K562 (cell line): ENCODE results near the gene HMCES. TPM values are rescaled to one million over a fixed set of nuclear protein-coding genes. Genes with fewer than 3 reads are reported as not detected.

Experiments used
- BRD9 ChIP-seq: fragments of 450-650 bp; IDR thresholded peaks from 2 replicates; pipeline ENCODE4 v1.6.1; 2018; ENCODE audit warnings: low read depth; ENCODE audit not compliant: partially characterized antibody
- CEBPG ChIP-seq, 3 experiments: fragments of 200-800 bp in 1 of 3; sonication (Bioruptor generic) in 1 of 3; sonication (generic) in 1 of 3; formaldehyde crosslinking in 1 of 3; IDR thresholded peaks in 2 of 3; conservative IDR thresholded peaks in 1 of 3; 2 replicates each; pipeline versions ENCODE4 v1.6.1 to v1.8.0; 2016 to 2022; ENCODE audit warnings: missing compliant biosample characterization in 2 of 3, missing genetic modification characterization in 2 of 3, mild to moderate bottlenecking in 1 of 3, missing genetic modification reagents in 1 of 3
- ELF2 ChIP-seq: fragments of 250-450 bp; sonication (Bioruptor Pico); IDR thresholded peaks from 2 replicates; pipeline ENCODE4 v1.5.0; 2021; ENCODE audit warnings: mild to moderate bottlenecking
- LEF1 ChIP-seq: fragments of 450-650 bp; IDR thresholded peaks from 2 replicates; pipeline ENCODE4 v1.6.1; 2016; ENCODE audit warnings: mild to moderate bottlenecking
- MBD2 ChIP-seq: sonication (generic); IDR thresholded peaks from 2 replicates; pipeline ENCODE4 v1.6.1; 2016; ENCODE audit warnings: low read depth, borderline replicate concordance
- MCM2 ChIP-seq: fragments of 450-650 bp; IDR thresholded peaks from 2 replicates; pipeline ENCODE4 v1.6.1; 2017; ENCODE audit warnings: low read depth, mild to moderate bottlenecking
- MCM7 ChIP-seq, 2 experiments: fragments of 450-650 bp; IDR thresholded peaks; 2 replicates each; pipeline ENCODE4 v1.6.1; 2016 to 2018
- MEF2A ChIP-seq: IDR thresholded peaks from 2 replicates; pipeline ENCODE4 v1.6.1; 2011; ENCODE audit warnings: low read depth, mild to moderate bottlenecking, low read length, moderate library complexity; ENCODE audit not compliant: control insufficient read depth
- NBN ChIP-seq: fragments of 450-650 bp; IDR thresholded peaks from 2 replicates; pipeline ENCODE4 v1.6.1; 2016; ENCODE audit warnings: low read depth, mild to moderate bottlenecking
- PHF20 ChIP-seq: fragments of 450-650 bp; IDR thresholded peaks from 2 replicates; pipeline ENCODE4 v1.6.1; 2018; ENCODE audit not compliant: partially characterized antibody
- PRDM10 ChIP-seq: fragments of 450-650 bp; IDR thresholded peaks from 2 replicates; pipeline ENCODE4 v1.6.1; 2018; ENCODE audit not compliant: partially characterized antibody
- RBBP5 ChIP-seq: fragments of 200-600 bp; sonication (generic); IDR thresholded peaks from 2 replicates; pipeline ENCODE4 v1.6.1; 2012; ENCODE audit warnings: borderline replicate concordance, mild to moderate bottlenecking, low read length, control low read depth, inconsistent platforms; ENCODE audit not compliant: insufficient read depth, poor library complexity, severe bottlenecking
- STAG1 ChIP-seq: sonication (generic); formaldehyde crosslinking; IDR thresholded peaks from 2 replicates; pipeline ENCODE4 v1.5.0; 2020; ENCODE audit warnings: missing genetic modification reagents, borderline replicate concordance
- TEAD2 ChIP-seq: fragments of 450-650 bp; IDR thresholded peaks from 2 replicates; pipeline ENCODE4 v1.6.1; 2016; ENCODE audit warnings: missing genetic modification characterization, control low read depth, missing compliant biosample characterization
- ZNF318 ChIP-seq, 2 experiments: fragments of 450-650 bp; IDR thresholded peaks; 2 replicates each; pipeline ENCODE4 v1.6.1; 2016; ENCODE audit warnings: mild to moderate bottlenecking in 2 of 2, borderline replicate concordance in 1 of 2, low read depth in 1 of 2, moderate library complexity in 1 of 2
- polyA plus RNA-seq, 8 experiments: library from polyadenylated mRNA; depleted of rRNA in 4 of 8; stranded (reverse) in 5 of 8; unstranded in 3 of 8; fragments of >200 nt; fragmentation: Nextera tagmentation in 2 of 8; fragmentation: Illumina TruSeq in 1 of 8; extraction: Ambion mirVana in 2 of 8; extraction: Trizol in 1 of 8; gene quantifications; 2 replicates each; pipeline versions ENCODE4 v1.2.1 to v1.2.3, GENCODE V29; 2011 to 2014; ENCODE audit warnings: inconsistent platforms in 1 of 8, missing spikeins in 1 of 8
- total RNA-seq, 7 experiments: library from RNA; depleted of rRNA in 6 of 7; stranded (reverse); fragments of >200 nt in 6 of 7; fragmentation: Illumina TruSeq in 2 of 7; extraction: Trizol in 2 of 7; gene quantifications; 2 replicates each; pipeline versions ENCODE4 v1.2.1 to v1.2.3, GENCODE V29; 2011 to 2021; ENCODE audit warnings: low replicate concordance in 1 of 7

HMCES gene
- total and polyA plus RNA-seq, 9 of the 15 experiments (the other 6 are each of a cell fraction or from before 2014, with no cell fraction given), result 18.8 to 45.3 (median 24.8) TPM

- no peak for TF ChIP-seq ZNF318 (IDR thresholded peaks at IDR 0.05; ENCODE audit: borderline replicate concordance in 1 of 2, low read depth in 1 of 2)
- TF ChIP-seq RBBP5, result peak; percentile 44
- TF ChIP-seq PRDM10, result no peak
- TF ChIP-seq NBN, result no peak
- TF ChIP-seq MCM7 (IDR thresholded peaks at IDR 0.05), result no peak
- peak; percentile 87 for TF ChIP-seq ELF2
- peak; percentile 55 for TF ChIP-seq PHF20
- no peak for TF ChIP-seq CEBPG (CRISPR knock-in tag; IDR thresholded peaks at IDR 0.05)
- TF ChIP-seq CEBPG (tag; conservative IDR thresholded peaks at IDR 0.05 in 1 of 2, IDR thresholded peaks at IDR 0.05 in 1 of 2), result no peak
- no peak for TF ChIP-seq MEF2A
- TF ChIP-seq MCM2, result no peak
- peak; percentile 54; the same call in 1 of the 2 replicates for TF ChIP-seq MBD2
- no peak for TF ChIP-seq BRD9
- no peak for TF ChIP-seq STAG1 (CRISPR knock-in tag)
- no peak for TF ChIP-seq LEF1
- no peak for TF ChIP-seq TEAD2 (tag)
Observed at GRCh38 chr3:129249284-129250065, 29.2 kb upstream of the HMCES start, which contains the start of gene COPG1 (continued).
